CD4-positive, alpha-beta T cell (primary cell): ENCODE data around the gene KCNN4. TPM values are rescaled to one million over a fixed set of nuclear protein-coding genes. Genes with fewer than 3 reads are reported as not detected.
"Not testable (repeated sequence)": the region's sequence is repeated elsewhere in the genome, so short reads cannot be mapped to it uniquely, and the experiment has no call there.

Experiments
- ATAC-seq: fragments of 200-7000 bp; cut with Tn5 transposase; one replicate; pipeline ENCODE4 v1.10.0; 2022; ENCODE audit warnings: mild to moderate bottlenecking; ENCODE audit not compliant: poor library complexity
- CTCF ChIA-PET: fragments of 350-600 bp; sonication (Branson Sonifier 250); formaldehyde crosslinking; loops from one replicate; lab custom pipeline; 2021; ENCODE audit warnings: antibody characterized with exemption, inconsistent platforms; lab: Charles Lee
- POLR2A ChIA-PET: fragments of 350-600 bp; sonication (Branson Sonifier 250); formaldehyde crosslinking; loops from one replicate; lab custom pipeline; 2021; ENCODE audit warnings: antibody characterized with exemption, inconsistent platforms; lab: Charles Lee
- DNase-seq, 14 experiments: peaks; one replicate each; pipeline ENCODE4 v3.0.0-alpha.2; 2013 to 2020; ENCODE audit warnings: mixed read lengths in 2 of 14
- H3K27ac ChIP-seq, 2 donors: one replicate each; pipeline versions ENCODE4 v1.5.1 to v1.7.0; 2013; ENCODE audit warnings: low read length in 2 of 2, low read depth in 1 of 2, mild to moderate bottlenecking in 1 of 2
- H3K27me3 ChIP-seq, 2 experiments: 1 replicate in 1 of 2; 2 replicates in 1 of 2; pipeline versions ENCODE4 v1.6.1 to v1.7.0; 2013; ENCODE audit warnings: low read length in 2 of 2, control low read depth in 1 of 2, mild to moderate bottlenecking in 1 of 2, moderate library complexity in 1 of 2; ENCODE audit not compliant: insufficient read depth in 2 of 2, control insufficient read depth in 1 of 2
- H3K36me3 ChIP-seq: one replicate; pipeline ENCODE4 v1.6.1; 2013; ENCODE audit warnings: low read length, control low read depth; ENCODE audit not compliant: insufficient read depth
- H3K4me1 ChIP-seq: one replicate; pipeline ENCODE4 v1.6.1; 2013; ENCODE audit warnings: low read length, control low read depth; ENCODE audit not compliant: insufficient read depth
- H3K4me3 ChIP-seq: one replicate; pipeline ENCODE4 v1.5.1; 2013; ENCODE audit warnings: mild to moderate bottlenecking, low read length, moderate library complexity
- H3K9me3 ChIP-seq, 2 experiments: 1 replicate in 1 of 2; 2 replicates in 1 of 2; pipeline versions ENCODE4 v1.6.1 to v1.7.0; 2013; ENCODE audit warnings: low read length in 2 of 2, mild to moderate bottlenecking in 2 of 2, control low read depth in 1 of 2, moderate library complexity in 1 of 2; ENCODE audit not compliant: control insufficient read depth in 1 of 2, insufficient read depth in 1 of 2
- H3K27ac Mint-ChIP-seq: one replicate; pipeline ENCODE4 v1.8.0; 2020; ENCODE audit warnings: mixed read lengths
- H3K27me3 Mint-ChIP-seq: one replicate; pipeline ENCODE4 v1.8.0; 2021; ENCODE audit warnings: mixed read lengths
- H3K36me3 Mint-ChIP-seq: one replicate; pipeline ENCODE4 v1.8.0; 2021; ENCODE audit warnings: low read depth, mixed read lengths
- H3K4me1 Mint-ChIP-seq: one replicate; pipeline ENCODE4 v1.8.0; 2021; ENCODE audit warnings: low read depth, mixed read lengths
- H3K4me3 Mint-ChIP-seq: one replicate; pipeline ENCODE4 v1.8.0; 2020; ENCODE audit warnings: mild to moderate bottlenecking, mixed read lengths
- H3K9me3 Mint-ChIP-seq: one replicate; pipeline ENCODE4 v1.8.0; 2020; ENCODE audit warnings: mixed read lengths
- intact Hi-C, 2 experiments: fragments of 100-400 bp; cut with DNase I in 1 of 2; cut with micrococcal nuclease in 1 of 2; formaldehyde crosslinking; loops; one replicate each; pipeline versions ENCODE4 v1.15.1 to v1.9.0; 2023 to 2025; cut with DNase I, micrococcal nuclease
- total RNA-seq, 174 experiments: library from RNA in 2 of 174; stranded (reverse) in 2 of 174; gene quantifications; one replicate each; pipeline ENCODE4 v1.2.3 and lab custom pipeline; 2021 to 2026
- TF ChIP-seq, protein P1 (sequence below): fragments of 200-600 bp; IDR thresholded peaks from one replicate; pipeline ENCODE4 v1.8.0; 2022; ENCODE audit warnings: antibody characterized with exemption, mild to moderate bottlenecking

The KCNN4 gene
- total RNA-seq, 2 experiments from 2014 or later: 9.7 to 10.4 TPM

DNA sequence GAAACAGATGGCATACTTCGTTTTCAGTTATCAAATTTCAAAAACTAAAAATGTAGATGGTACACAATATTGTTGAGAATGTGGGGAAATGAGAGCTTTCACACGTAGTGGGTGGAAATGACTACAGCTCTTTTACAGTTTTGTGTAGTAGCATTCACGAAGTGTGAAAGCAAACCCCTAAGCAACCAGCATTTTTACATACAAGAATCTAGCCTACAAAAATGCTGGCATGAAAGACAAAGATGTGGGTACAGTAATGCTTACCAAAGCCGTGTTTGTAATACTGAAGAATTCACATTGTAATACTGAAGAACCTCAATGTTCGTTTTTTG is 40.1 kb upstream of the KCNN4 start:
- no peaks in the 10 kb centered on the region for H3K9me3 Mint-ChIP-seq
- Histone ChIP-seq H3K4me1 (peaks cover 9% of the 10 kb centered on the region), H3K27ac (no peak overlapping the region), H3K36me3 (no peaks in the 10 kb centered on the region), H3K4me3 (peak overlapping the region; percentile 57), H3K27me3 (peaks cover 12 to 16% of the 10 kb centered on the region in 2 experiments), H3K9me3 (peaks cover 0 to 7% of the 10 kb centered on the region in 2 experiments)
- intact Hi-C loops: no loop called here
- peak overlapping the region; percentile 88 for H3K4me3 Mint-ChIP-seq
- H3K27ac Mint-ChIP-seq: no peak overlapping the region
- ATAC-seq (no peak), DNase-seq (no peak)
- H3K36me3 Mint-ChIP-seq: no peaks in the 10 kb centered on the region
- TF ChIP-seq, protein P1, sequence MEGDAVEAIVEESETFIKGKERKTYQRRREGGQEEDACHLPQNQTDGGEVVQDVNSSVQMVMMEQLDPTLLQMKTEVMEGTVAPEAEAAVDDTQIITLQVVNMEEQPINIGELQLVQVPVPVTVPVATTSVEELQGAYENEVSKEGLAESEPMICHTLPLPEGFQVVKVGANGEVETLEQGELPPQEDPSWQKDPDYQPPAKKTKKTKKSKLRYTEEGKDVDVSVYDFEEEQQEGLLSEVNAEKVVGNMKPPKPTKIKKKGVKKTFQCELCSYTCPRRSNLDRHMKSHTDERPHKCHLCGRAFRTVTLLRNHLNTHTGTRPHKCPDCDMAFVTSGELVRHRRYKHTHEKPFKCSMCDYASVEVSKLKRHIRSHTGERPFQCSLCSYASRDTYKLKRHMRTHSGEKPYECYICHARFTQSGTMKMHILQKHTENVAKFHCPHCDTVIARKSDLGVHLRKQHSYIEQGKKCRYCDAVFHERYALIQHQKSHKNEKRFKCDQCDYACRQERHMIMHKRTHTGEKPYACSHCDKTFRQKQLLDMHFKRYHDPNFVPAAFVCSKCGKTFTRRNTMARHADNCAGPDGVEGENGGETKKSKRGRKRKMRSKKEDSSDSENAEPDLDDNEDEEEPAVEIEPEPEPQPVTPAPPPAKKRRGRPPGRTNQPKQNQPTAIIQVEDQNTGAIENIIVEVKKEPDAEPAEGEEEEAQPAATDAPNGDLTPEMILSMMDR: no peak
- ChIA-PET CTCF (interaction anchor here (1.3 kb wide), 1 partner anchor 11 kb away, joined by 5 read pairs; no protein-coding TSS in a partner anchor), POLR2A (no interaction called here)
- peaks cover 50% of the 10 kb centered on the region for H3K27me3 Mint-ChIP-seq
- H3K4me1 Mint-ChIP-seq: peaks cover 8% of the 10 kb centered on the region

DNA sequence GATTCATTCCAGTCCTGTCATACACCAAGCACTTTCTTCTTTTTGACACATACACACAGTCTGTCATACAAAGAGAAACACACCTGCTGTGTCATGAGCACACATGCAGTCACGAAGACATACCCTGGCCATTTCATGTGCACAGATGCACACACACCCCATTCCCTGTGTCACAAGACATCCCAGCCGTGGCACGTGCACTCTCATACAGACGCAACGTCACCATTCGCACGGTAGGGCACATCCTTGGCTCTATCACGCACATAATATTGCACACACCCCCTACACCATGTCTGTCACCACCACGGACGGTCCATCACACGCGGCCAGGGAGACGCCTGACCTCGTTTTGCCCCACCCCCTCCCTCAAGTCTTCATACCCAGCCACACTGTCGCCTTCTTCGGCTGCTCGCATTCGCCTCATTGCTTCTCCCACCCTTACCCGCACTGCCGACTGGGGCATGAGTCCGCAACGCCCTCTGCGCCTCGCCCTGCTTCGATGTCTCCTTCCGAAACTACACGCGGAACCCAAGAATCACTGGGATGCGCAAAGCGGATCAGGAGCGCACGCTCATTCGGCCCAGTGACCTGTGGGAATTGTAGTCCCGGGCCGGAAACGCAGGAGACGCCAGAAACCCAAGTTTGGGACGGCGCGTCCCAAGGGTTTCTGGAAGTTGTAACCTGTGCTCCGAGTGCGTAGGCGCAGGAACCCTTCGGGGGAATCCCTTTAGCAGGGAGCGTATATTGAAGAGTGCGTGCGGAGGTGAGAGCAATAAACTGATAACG is 39.5 kb upstream of the KCNN4 start:
- peaks cover 50% of the 10 kb centered on the region for H3K27me3 Mint-ChIP-seq
- POLR2A ChIA-PET: no interaction called here
- H3K4me3 Mint-ChIP-seq: peak overlapping the region; percentile 88
- H3K27ac Mint-ChIP-seq: no peak overlapping the region
- H3K4me3 ChIP-seq: peak overlapping the region; percentile 57
- peaks cover 8% of the 10 kb centered on the region for H3K4me1 Mint-ChIP-seq
- no peaks in the 10 kb centered on the region for H3K9me3 Mint-ChIP-seq
- H3K36me3 ChIP-seq: no peaks in the 10 kb centered on the region
- intact Hi-C loops: no loop called here
- peak in 8 of 14 experiments; percentile 6 to 41 (median 31) for DNase-seq
- H3K27ac ChIP-seq: no peak overlapping the region
- peak; percentile 56 for ATAC-seq
- no peaks in the 10 kb centered on the region for H3K36me3 Mint-ChIP-seq
- CTCF ChIA-PET: interaction anchor here (1.3 kb wide), 1 partner anchor 11 kb away, joined by 5 read pairs; no protein-coding TSS in a partner anchor
- peaks cover 12 to 16% of the 10 kb centered on the region in 2 experiments for H3K27me3 ChIP-seq
- TF ChIP-seq, protein P1: no peak
- peaks cover 9% of the 10 kb centered on the region for H3K4me1 ChIP-seq
- H3K9me3 ChIP-seq: peaks cover 0 to 7% of the 10 kb centered on the region in 2 experiments

DNA sequence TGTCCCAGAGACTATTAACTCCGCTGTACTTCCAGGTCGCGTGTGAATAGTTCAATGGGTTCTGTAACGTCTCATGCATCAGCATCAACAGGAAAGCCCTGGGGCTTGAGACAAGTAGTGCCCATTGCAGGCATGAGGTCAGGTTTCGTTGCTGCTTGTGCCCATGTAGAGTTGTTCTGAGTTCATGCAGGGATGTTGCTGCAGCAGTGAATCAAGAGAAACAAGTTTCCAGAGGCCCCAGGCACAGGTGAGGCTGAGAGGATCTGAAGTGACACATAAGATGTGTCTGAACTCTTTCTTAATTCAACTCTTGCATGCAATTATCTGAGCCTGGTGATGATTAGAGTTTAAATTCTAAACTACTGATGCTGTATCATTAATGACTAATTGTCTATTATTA is 37.7 kb upstream of the KCNN4 start:
- Histone ChIP-seq H3K27ac (no peak overlapping the region), H3K9me3 (peaks cover 0 to 7% of the 10 kb centered on the region in 2 experiments), H3K4me3 (no peak overlapping the region), H3K4me1 (peaks cover 9% of the 10 kb centered on the region), H3K27me3 (peaks cover 12 to 16% of the 10 kb centered on the region in 2 experiments), H3K36me3 (no peaks in the 10 kb centered on the region)
- no peak overlapping the region for H3K27ac Mint-ChIP-seq
- ATAC-seq (no peak), DNase-seq (no peak)
- TF ChIP-seq, protein P1: no peak
- H3K9me3 Mint-ChIP-seq: no peaks in the 10 kb centered on the region
- H3K4me1 Mint-ChIP-seq: peaks cover 8% of the 10 kb centered on the region
- no peak overlapping the region for H3K4me3 Mint-ChIP-seq
- intact Hi-C loops: no loop called here
- no peaks in the 10 kb centered on the region for H3K36me3 Mint-ChIP-seq
- ChIA-PET CTCF (no interaction called here), POLR2A (no interaction called here)
- peaks cover 45% of the 10 kb centered on the region for H3K27me3 Mint-ChIP-seq

DNA sequence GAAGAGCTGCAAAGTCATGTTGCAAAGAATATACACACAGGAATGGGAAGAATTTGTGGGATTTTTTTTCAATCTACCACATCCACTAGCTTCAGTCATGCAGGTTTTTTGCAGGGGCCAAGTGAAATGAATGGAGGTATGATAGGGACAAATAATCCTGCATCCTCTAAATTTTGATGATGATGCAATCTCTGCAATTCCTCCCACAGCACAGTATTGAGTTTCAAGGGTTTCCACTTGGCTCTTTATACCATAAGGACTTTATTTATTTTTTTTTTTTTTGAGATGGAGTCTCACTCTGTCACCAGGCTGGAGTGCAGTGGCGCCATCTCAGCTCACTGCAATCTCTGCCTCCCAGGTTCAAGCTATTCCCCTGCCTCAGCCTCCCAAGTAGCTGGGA is 36.7 kb upstream of the KCNN4 start:
- DNase-seq, H3K36me3 Mint-ChIP-seq, H3K9me3 ChIP-seq, CTCF ChIA-PET, H3K4me1 Mint-ChIP-seq, ATAC-seq, H3K27ac ChIP-seq, H3K9me3 Mint-ChIP-seq, H3K4me3 ChIP-seq, H3K4me3 Mint-ChIP-seq, intact Hi-C loops, POLR2A ChIA-PET, H3K36me3 ChIP-seq, H3K27ac Mint-ChIP-seq: not testable (repeated sequence)
- Histone ChIP-seq H3K27me3 (peaks cover 12 to 16% of the 10 kb centered on the region in 2 experiments), H3K4me1 (peaks cover 14% of the 10 kb centered on the region)
- H3K27me3 Mint-ChIP-seq: peaks cover 49% of the 10 kb centered on the region
